SK-N-SH treated with all-trans-retinoic acid at 6 μM for 48 hours (cell line): ENCODE measurements around the gene TSHZ1.

Experiments used
- ARNTL ChIP-seq: fragments of 450-650 bp; formaldehyde crosslinking; IDR thresholded peaks from 2 replicates; pipeline ENCODE4 v1.5.0; 2020; ENCODE audit warnings: low read depth, mild to moderate bottlenecking, moderate library complexity, borderline replicate concordance
- ESRRG ChIP-seq: fragments of 250-450 bp; sonication (Bioruptor Pico); IDR thresholded peaks from 2 replicates; pipeline ENCODE4 v1.6.1; 2021; ENCODE audit warnings: mild to moderate bottlenecking
- ZFP3 ChIP-seq: fragments of 250-450 bp; sonication (Bioruptor Pico); IDR thresholded peaks from 2 replicates; pipeline ENCODE4 v1.5.0; 2020; ENCODE audit warnings: mild to moderate bottlenecking, moderate library complexity
- ZFP30 ChIP-seq: fragments of 450-650 bp; formaldehyde crosslinking; IDR thresholded peaks from 2 replicates; pipeline ENCODE4 v1.5.0; 2022; ENCODE audit warnings: mild to moderate bottlenecking, moderate library complexity
- ZNF70 ChIP-seq: fragments of 450-650 bp; formaldehyde crosslinking; IDR thresholded peaks from 2 replicates; pipeline ENCODE4 v1.5.0; 2020; ENCODE audit warnings: mild to moderate bottlenecking, moderate library complexity
- ZNF8 ChIP-seq: fragments of 450-650 bp; formaldehyde crosslinking; IDR thresholded peaks from 2 replicates; pipeline ENCODE4 v1.5.0; 2020; ENCODE audit warnings: mild to moderate bottlenecking, moderate library complexity
- TF ChIP-seq, protein P1 (sequence below): fragments of 250-450 bp; sonication (Bioruptor Pico); IDR thresholded peaks from 2 replicates; pipeline ENCODE4 v1.8.0; 2020; ENCODE audit warnings: mild to moderate bottlenecking, moderate library complexity, borderline replicate concordance
- TF ChIP-seq, protein P2 (sequence below): fragments of 250-450 bp; sonication (Bioruptor Pico); IDR thresholded peaks from 2 replicates; pipeline ENCODE4 v1.8.0; 2021; ENCODE audit warnings: low read depth, mild to moderate bottlenecking, moderate library complexity, borderline replicate concordance

DNA sequence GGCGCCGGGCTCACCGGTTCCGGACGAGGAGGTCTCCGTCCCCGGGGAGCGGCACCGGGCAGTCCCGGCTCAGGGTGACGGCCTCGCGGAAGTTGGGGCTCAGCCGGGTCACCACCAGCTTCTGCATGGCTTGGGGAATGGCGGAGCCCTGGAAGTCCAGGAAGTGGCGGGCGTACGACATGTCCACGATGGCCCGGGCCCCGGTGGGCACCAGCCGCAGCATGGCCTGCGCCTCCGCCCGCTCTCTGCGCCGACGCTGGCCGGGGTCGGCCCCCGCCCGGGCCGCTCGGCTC, 1.8 kb upstream of the TSHZ1 start:
- no peak for TF ChIP-seq ESRRG (CRISPR knock-in tag)
- TF ChIP-seq ZNF70 (CRISPR knock-in tag): no peak
- TF ChIP-seq ZFP3 (CRISPR knock-in tag): no peak
- TF ChIP-seq, protein P1, sequence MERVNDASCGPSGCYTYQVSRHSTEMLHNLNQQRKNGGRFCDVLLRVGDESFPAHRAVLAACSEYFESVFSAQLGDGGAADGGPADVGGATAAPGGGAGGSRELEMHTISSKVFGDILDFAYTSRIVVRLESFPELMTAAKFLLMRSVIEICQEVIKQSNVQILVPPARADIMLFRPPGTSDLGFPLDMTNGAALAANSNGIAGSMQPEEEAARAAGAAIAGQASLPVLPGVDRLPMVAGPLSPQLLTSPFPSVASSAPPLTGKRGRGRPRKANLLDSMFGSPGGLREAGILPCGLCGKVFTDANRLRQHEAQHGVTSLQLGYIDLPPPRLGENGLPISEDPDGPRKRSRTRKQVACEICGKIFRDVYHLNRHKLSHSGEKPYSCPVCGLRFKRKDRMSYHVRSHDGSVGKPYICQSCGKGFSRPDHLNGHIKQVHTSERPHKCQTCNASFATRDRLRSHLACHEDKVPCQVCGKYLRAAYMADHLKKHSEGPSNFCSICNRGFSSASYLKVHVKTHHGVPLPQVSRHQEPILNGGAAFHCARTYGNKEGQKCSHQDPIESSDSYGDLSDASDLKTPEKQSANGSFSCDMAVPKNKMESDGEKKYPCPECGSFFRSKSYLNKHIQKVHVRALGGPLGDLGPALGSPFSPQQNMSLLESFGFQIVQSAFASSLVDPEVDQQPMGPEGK: no peak
- TF ChIP-seq ZNF8: no peak
- no peak for TF ChIP-seq ARNTL (CRISPR knock-in tag)
- TF ChIP-seq ZFP30: no peak
- TF ChIP-seq, protein P2, sequence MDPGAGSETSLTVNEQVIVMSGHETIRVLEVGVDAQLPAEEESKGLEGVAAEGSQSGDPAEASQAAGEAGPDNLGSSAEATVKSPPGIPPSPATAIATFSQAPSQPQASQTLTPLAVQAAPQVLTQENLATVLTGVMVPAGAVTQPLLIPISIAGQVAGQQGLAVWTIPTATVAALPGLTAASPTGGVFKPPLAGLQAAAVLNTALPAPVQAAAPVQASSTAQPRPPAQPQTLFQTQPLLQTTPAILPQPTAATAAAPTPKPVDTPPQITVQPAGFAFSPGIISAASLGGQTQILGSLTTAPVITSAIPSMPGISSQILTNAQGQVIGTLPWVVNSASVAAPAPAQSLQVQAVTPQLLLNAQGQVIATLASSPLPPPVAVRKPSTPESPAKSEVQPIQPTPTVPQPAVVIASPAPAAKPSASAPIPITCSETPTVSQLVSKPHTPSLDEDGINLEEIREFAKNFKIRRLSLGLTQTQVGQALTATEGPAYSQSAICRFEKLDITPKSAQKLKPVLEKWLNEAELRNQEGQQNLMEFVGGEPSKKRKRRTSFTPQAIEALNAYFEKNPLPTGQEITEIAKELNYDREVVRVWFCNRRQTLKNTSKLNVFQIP (CRISPR knock-in tag): no peak
